ENCODE measurements around the gene UNC119.

GRCh38 chr17:28501421-28502284 lies 50.8 kb downstream of the UNC119 start:
- TF ChIP-seq CTCF (IDR thresholded peaks at IDR 0.05) (no peak), POLR2A (IDR thresholded peaks at IDR 0.05; ENCODE audit: low read depth) (no peak), POLR2AphosphoS5 (IDR thresholded peaks at IDR 0.05) (no peak), EP300 (IDR thresholded peaks at IDR 0.05) (no peak)
